Testis (tissue), 2 donors: ENCODE data around the gene EXOC6.

Source experiments
- POLR2A ChIP-seq: fragments of 450-650 bp; IDR thresholded peaks from one replicate; pipeline ENCODE4 v1.6.1; 2017; ENCODE audit warnings: antibody characterized with exemption, mild to moderate bottlenecking, moderate library complexity
- TF ChIP-seq, protein P1 (sequence below), 3 experiments: fragments of 450-650 bp in 2 of 3; fragments of 200-600 bp in 1 of 3; sonication (generic) in 1 of 3; IDR thresholded peaks; one replicate each; pipeline ENCODE4 v1.5.1; 2016 to 2019; ENCODE audit warnings: antibody characterized with exemption in 3 of 3, mild to moderate bottlenecking in 2 of 3, moderate library complexity in 1 of 3

DNA sequence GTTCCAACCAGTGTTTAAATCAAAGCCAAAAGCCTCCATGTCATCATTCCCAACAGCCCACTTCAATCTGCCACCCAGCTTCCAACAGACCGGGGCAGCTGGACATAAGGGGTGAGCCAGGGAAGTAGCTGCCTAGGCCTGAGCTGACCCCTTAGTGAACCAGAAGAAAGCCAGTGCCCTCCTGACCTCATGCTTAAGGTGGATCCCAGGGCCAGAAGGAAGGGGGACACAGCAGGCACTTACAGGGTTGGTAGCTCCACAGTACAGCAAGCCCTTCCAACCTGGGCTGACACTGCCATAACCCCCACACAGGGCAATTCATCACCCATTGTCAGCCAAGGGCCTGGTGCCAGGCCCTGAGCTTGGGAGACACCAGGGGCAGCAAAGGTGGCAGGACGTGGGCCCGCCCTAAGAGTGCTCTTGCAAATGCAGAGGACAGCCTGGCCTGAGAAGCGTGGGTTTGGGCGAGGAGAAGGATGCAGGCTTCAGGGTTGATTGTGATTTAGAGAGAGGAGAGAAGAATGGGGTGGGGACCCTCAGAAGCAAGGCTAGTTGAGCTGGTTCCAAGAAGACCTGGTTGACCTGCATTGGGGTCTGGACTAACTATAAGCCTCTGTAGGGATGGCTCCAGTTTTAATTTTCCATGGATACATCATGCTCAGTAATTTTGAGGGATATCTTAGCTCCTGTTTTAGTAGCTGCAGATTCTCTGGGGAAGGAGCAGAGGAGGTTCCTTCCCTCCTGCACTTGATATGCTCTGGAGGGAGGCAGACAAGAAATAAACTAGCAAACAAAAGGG is 222.3 kb downstream of the EXOC6 start:
- TF ChIP-seq, protein P1, sequence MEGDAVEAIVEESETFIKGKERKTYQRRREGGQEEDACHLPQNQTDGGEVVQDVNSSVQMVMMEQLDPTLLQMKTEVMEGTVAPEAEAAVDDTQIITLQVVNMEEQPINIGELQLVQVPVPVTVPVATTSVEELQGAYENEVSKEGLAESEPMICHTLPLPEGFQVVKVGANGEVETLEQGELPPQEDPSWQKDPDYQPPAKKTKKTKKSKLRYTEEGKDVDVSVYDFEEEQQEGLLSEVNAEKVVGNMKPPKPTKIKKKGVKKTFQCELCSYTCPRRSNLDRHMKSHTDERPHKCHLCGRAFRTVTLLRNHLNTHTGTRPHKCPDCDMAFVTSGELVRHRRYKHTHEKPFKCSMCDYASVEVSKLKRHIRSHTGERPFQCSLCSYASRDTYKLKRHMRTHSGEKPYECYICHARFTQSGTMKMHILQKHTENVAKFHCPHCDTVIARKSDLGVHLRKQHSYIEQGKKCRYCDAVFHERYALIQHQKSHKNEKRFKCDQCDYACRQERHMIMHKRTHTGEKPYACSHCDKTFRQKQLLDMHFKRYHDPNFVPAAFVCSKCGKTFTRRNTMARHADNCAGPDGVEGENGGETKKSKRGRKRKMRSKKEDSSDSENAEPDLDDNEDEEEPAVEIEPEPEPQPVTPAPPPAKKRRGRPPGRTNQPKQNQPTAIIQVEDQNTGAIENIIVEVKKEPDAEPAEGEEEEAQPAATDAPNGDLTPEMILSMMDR (IDR thresholded peaks at IDR 0.05): no peak
- no peak for TF ChIP-seq POLR2A
